ENCODE measurements around the gene AKR1C3.

The AKR1C3 gene

GRCh38 chr10:5142199-5142598 is 48.0 kb downstream of the AKR1C3 start:
- no peak for DNase-seq

GRCh38 chr10:5143137-5143536 is 48.9 kb downstream of the AKR1C3 start:
- DNase-seq = no peak

DNA sequence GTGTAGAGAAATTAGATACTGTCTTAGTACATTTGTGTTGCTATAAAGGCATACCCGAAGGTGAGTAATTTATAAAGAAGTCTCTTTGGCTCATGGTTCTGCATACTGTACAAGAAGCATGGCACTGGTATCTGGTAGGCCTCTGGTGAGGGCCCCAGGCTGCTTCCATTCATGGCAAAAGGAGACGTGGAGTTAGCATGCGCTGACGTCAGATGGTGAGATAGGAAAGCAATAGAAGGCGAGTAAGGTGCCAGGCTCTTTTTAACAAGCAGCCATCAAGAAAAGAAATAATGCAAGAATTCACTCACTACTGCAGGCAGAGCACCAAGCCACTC is 52.7 kb downstream of the AKR1C3 start:
- no peak for DNase-seq

DNA sequence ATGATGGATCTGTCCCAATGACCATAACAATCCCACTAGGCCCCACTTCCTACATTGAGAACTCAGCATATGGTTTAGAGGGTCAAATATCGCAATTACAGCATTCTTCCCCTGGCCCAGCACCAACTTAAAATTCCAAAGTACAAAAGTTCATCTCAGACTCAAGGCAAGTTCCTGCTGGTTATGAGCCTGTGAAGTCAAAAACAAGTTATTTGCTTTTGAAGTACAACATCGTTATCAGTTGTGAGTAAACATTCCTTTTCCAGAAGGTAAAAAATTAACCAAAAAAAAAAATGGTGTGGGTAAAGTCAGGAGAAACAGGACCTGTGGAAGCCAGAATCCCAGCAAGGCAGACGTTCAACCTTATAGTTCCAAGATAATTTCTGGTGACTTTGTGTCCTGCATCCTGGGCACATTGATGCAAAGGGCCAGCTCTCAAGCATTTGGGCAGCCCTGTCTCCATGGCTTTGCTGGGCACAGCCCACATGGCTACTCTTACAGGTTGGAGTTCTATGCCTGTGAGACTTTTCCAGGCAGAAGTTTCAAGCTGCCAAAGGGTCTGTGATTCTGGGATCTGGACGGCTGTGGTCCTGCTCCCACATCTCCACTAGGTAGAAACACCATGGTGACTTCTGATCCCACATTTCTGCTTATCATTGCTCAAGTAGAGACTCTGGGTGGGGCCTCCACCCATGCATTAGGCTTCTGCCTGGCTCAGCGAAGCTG is 53.2 kb downstream of the AKR1C3 start:
- DNase-seq = no peak

- no peak for DNase-seq
Observed at GRCh38 chr10:5147981-5148677, 53.9 kb downstream of the AKR1C3 start.

DNA sequence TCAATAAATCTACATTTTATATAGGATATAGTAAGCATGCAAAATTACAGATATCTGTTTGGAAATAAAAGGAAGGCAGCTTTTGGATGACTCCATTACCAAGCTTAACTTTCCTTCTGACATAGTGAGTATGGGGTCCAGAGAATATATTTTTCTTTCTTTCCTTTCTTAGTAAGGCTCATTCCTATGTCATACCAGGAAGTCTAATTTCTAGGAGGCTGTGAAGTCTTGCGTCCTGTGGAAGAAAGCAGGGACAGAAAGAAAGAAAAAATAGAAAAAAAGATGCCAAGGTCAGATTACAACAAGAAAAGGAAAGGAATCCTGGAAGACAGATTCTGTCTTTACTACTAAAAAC is 54.4 kb downstream of the AKR1C3 start:
- no peak for DNase-seq

DNA sequence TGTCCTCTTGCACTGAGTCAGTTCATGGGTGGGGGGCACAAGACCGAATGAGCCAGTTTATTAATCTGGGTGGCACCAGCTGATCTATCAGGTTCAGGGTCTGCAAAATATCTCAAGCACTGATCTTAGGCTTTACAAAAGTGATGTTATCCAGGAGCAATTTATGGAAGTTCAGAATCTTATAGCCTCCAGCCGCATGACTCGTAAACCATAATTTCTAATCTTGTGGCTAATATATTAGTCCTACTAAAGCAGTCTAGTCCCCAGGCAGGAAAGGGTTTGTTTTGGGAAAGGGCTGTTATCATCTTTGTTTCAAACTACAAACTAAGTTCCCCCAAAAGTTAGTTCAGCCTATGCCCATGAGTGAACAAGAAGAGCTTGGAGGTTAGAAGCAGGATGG is 56.9 kb downstream of the AKR1C3 start:
- DNase-seq = peak; percentile 3

GRCh38 chr10:5155951-5156350 is 61.7 kb downstream of the AKR1C3 start:
- no peak for DNase-seq
